Measurements from ENCODE around the gene MAGI2.

- TF ChIP-seq PPARA (CRISPR knock-in tag; IDR thresholded peaks at IDR 0.05; ENCODE audit: borderline replicate concordance) = no peak
- TF ChIP-seq PATZ1 (CRISPR knock-in tag; IDR thresholded peaks at IDR 0.05; ENCODE audit: borderline replicate concordance) = no peak
- no peak for TF ChIP-seq OSR1 (CRISPR knock-in tag; IDR thresholded peaks at IDR 0.05)
- no peak for TF ChIP-seq ISL1 (CRISPR knock-in tag; IDR thresholded peaks at IDR 0.05)
- TF ChIP-seq ZFP3 (CRISPR knock-in tag; IDR thresholded peaks at IDR 0.05) = no peak
- TF ChIP-seq RARB (CRISPR knock-in tag; IDR thresholded peaks at IDR 0.05) = no peak
- no peak for TF ChIP-seq CSDC2 (CRISPR knock-in tag; IDR thresholded peaks at IDR 0.05)
- no peak for TF ChIP-seq POU6F1 (CRISPR knock-in tag; IDR thresholded peaks at IDR 0.05; ENCODE audit: borderline replicate concordance, low read depth)
- TF ChIP-seq ZNF8 (CRISPR knock-in tag; IDR thresholded peaks at IDR 0.05) = no peak
Measured at GRCh38 chr7:78014401-78014800, 1439.1 kb downstream of the MAGI2 start.

Data from SK-N-SH treated with all-trans-retinoic acid at 6 μM for 48 hours (cell line).